CD8-positive, alpha-beta memory T cell (primary cell): ENCODE results near the gene UBE2G1. TPM values are rescaled to one million over a fixed set of nuclear protein-coding genes. Genes with fewer than 3 reads are reported as not detected.
"Not testable (repeated sequence)": the region's sequence is repeated elsewhere in the genome, so short reads cannot be mapped to it uniquely, and the experiment has no call there.

Experiments
- CTCF ChIA-PET: fragments of 350-600 bp; sonication (Branson Sonifier 250); formaldehyde crosslinking; loops from one replicate; lab custom pipeline; 2021; ENCODE audit warnings: antibody characterized with exemption; lab: Charles Lee
- POLR2A ChIA-PET: fragments of 350-600 bp; sonication (Branson Sonifier 250); formaldehyde crosslinking; loops from one replicate; lab custom pipeline; 2021; ENCODE audit warnings: antibody characterized with exemption; lab: Charles Lee
- DNase-seq, 5 donors: peaks; one replicate each; pipeline versions ENCODE4 v3.0.0 to v3.0.0-alpha.2; 2020 to 2022; ENCODE audit warnings: mixed read lengths in 1 of 5
- H3K27ac ChIP-seq: one replicate; pipeline ENCODE4 v1.7.0; 2013; ENCODE audit warnings: low read depth, mild to moderate bottlenecking, low read length, moderate library complexity
- H3K27me3 ChIP-seq: 2 replicates; pipeline ENCODE4 v1.7.0; 2013; ENCODE audit warnings: low read length, mild to moderate bottlenecking; ENCODE audit not compliant: insufficient read depth, poor library complexity, severe bottlenecking
- H3K36me3 ChIP-seq: 2 replicates; pipeline ENCODE4 v1.7.0; 2013; ENCODE audit warnings: mild to moderate bottlenecking, low read length, moderate library complexity; ENCODE audit not compliant: insufficient read depth
- H3K4me1 ChIP-seq: 2 replicates; pipeline ENCODE4 v1.7.0; 2013; ENCODE audit warnings: mild to moderate bottlenecking, low read length, moderate library complexity; ENCODE audit not compliant: insufficient read depth
- H3K4me3 ChIP-seq: 2 replicates; pipeline ENCODE4 v1.7.0; 2013; ENCODE audit warnings: mild to moderate bottlenecking, low read length
- H3K9me3 ChIP-seq: 2 replicates; pipeline ENCODE4 v1.7.0; 2013; ENCODE audit warnings: mild to moderate bottlenecking, low read length
- H3K27ac Mint-ChIP-seq, 8 donors: one replicate each; pipeline ENCODE4 v1.8.0; 2020 to 2021; ENCODE audit warnings: mixed read lengths in 8 of 8, mild to moderate bottlenecking in 6 of 8, inconsistent platforms in 3 of 8, moderate library complexity in 3 of 8
- H3K27me3 Mint-ChIP-seq, 2 donors: one replicate each; pipeline ENCODE4 v1.8.0; 2020 to 2021; ENCODE audit warnings: mixed read lengths in 2 of 2, mild to moderate bottlenecking in 1 of 2, moderate library complexity in 1 of 2
- H3K36me3 Mint-ChIP-seq, 3 donors: one replicate each; pipeline ENCODE4 v1.8.0; 2020 to 2021; ENCODE audit warnings: mixed read lengths in 3 of 3, inconsistent platforms in 1 of 3, mild to moderate bottlenecking in 1 of 3
- H3K4me1 Mint-ChIP-seq, 3 donors: one replicate each; pipeline ENCODE4 v1.8.0; 2020 to 2021; ENCODE audit warnings: mixed read lengths in 3 of 3, inconsistent platforms in 1 of 3, mild to moderate bottlenecking in 1 of 3
- H3K4me3 Mint-ChIP-seq, 7 donors: one replicate each; pipeline ENCODE4 v1.8.0; 2020 to 2021; ENCODE audit warnings: mixed read lengths in 7 of 7, mild to moderate bottlenecking in 6 of 7, moderate library complexity in 4 of 7, inconsistent platforms in 2 of 7
- H3K9me3 Mint-ChIP-seq, 5 donors: one replicate each; pipeline ENCODE4 v1.8.0; 2020 to 2022; ENCODE audit warnings: mixed read lengths in 5 of 5, mild to moderate bottlenecking in 3 of 5, moderate library complexity in 2 of 5, inconsistent platforms in 1 of 5
- polyA plus RNA-seq: library from polyadenylated mRNA; unstranded; fragments of 300-500 nt; fragmentation: Illumina TruSeq; gene quantifications from one replicate; pipeline ENCODE4 v1.2.3, GENCODE V29; 2021
- total RNA-seq, 2 experiments: library from RNA; stranded (reverse); gene quantifications; one replicate each; pipeline ENCODE4 v1.2.3, GENCODE V29; 2021

The UBE2G1 gene
- total and polyA plus RNA-seq, 3 experiments from 2014 or later, result 54.9 to 68.0 (median 66.6) TPM

GRCh38 chr17:4357671-4358070 lies 8.8 kb downstream of the UBE2G1 start:
- H3K36me3 Mint-ChIP-seq, result peaks cover 0 to 21% (median 7%) of the 10 kb centered on the region in 3 donors
- peak overlapping the region in 5 of 8 donors; percentile 43 to 76 (median 52) for H3K27ac Mint-ChIP-seq
- H3K4me1 ChIP-seq, result peaks cover 42% of the 10 kb centered on the region
- no peaks in the 10 kb centered on the region for H3K27me3 Mint-ChIP-seq
- H3K36me3 ChIP-seq, result no peaks in the 10 kb centered on the region
- no peak overlapping the region for H3K27ac ChIP-seq
- no peak for DNase-seq
- no peaks in the 10 kb centered on the region for H3K9me3 Mint-ChIP-seq
- CTCF ChIA-PET, result no interaction called here
- POLR2A ChIA-PET, result no interaction called here
- no peak overlapping the region for H3K4me3 ChIP-seq
- no peaks in the 10 kb centered on the region for H3K27me3 ChIP-seq
- H3K9me3 ChIP-seq, result no peaks in the 10 kb centered on the region
- peaks cover 51 to 78% (median 68%) of the 10 kb centered on the region in 3 donors for H3K4me1 Mint-ChIP-seq
- H3K4me3 Mint-ChIP-seq, result peak overlapping the region in 2 of 7 donors; percentile 54 to 58

DNA sequence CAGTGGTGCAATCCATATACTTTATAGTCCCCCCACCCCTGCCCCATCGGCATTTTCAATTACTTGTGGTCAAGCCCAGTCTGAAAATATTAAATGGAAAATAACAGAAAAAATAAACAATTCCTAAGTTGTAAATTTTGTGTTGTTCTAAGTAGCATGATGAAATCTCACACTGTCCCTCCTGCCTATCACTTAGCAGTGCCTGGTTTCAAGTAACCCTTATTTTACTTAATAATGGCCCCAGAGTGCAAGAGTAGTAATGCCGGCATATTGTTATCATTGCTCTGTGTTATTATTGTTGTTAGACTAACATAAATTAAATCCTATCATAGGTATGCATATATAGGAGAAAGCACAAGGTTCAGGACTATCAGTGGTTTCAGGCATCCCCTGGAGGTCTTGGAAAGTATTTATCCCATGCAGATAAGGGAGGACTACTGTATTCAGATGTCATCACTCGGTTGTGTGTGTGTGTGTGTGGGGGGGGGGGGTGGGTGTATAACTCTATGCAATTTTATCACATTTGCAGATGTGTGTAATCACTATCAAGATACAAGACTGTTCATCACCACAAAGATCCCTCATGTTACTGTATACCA lies 9.3 kb downstream of the UBE2G1 start:
- H3K4me3 ChIP-seq, result no peak overlapping the region
- Mint-ChIP-seq H3K4me1 (peaks cover 49 to 77% (median 68%) of the 10 kb centered on the region in 3 donors), H3K4me3 (peak overlapping the region in 3 of 7 donors; percentile 28 to 58 (median 54)), H3K9me3 (no peaks in the 10 kb centered on the region), H3K36me3 (peaks cover 0 to 18% (median 7%) of the 10 kb centered on the region in 3 donors), H3K27ac (peak overlapping the region in 5 of 8 donors; percentile 43 to 76 (median 52)), H3K27me3 (no peaks in the 10 kb centered on the region)
- no peaks in the 10 kb centered on the region for H3K9me3 ChIP-seq
- POLR2A ChIA-PET, result no interaction called here
- H3K4me1 ChIP-seq, result peaks cover 43% of the 10 kb centered on the region
- DNase-seq, result no peak
- H3K36me3 ChIP-seq, result no peaks in the 10 kb centered on the region
- no peaks in the 10 kb centered on the region for H3K27me3 ChIP-seq
- no peak overlapping the region for H3K27ac ChIP-seq
- CTCF ChIA-PET, result no interaction called here

DNA sequence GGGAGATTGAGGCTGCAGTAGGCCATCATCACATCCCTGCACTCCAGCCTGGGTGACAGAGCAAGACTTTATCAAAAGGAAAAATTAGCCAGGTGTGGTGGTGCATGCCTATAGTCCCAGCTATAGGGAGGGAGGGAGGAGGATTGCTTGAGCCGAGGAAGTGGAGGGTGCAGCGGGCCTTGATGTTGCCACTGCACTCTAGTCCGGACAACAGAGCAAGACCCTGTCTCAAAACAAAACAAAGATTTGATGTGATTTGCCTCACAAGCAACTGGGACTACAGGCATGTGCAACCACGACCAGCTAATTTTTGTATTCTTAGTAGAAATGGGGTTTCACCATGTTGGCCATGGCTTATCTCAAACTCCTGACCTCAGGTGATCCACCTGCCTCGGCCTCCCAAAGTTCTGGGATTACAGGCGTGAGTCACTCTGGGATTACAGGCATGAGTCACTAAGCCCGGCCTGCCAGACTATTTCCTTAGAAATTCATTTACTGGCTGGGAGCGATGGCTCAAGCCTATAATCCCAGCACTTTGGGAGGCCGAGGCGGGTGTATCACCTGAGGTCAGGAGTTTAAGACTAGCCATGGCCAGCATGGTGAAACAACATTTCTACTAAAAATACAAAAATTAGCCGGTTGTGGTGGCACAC lies 11.5 kb downstream of the UBE2G1 start:
- no peaks in the 10 kb centered on the region for H3K9me3 ChIP-seq
- Mint-ChIP-seq H3K36me3 (peaks cover 0 to 13% (median 6%) of the 10 kb centered on the region in 3 donors), H3K27me3 (no peaks in the 10 kb centered on the region), H3K27ac (peak overlapping the region in 1 of 8 donors; percentile 8), H3K4me3 (no peak overlapping the region), H3K9me3 (no peaks in the 10 kb centered on the region), H3K4me1 (peaks cover 52 to 74% (median 65%) of the 10 kb centered on the region in 3 donors)
- peaks cover 51% of the 10 kb centered on the region for H3K4me1 ChIP-seq
- POLR2A ChIA-PET, result no interaction called here
- no peak overlapping the region for H3K27ac ChIP-seq
- H3K4me3 ChIP-seq, result no peak overlapping the region
- H3K36me3 ChIP-seq, result no peaks in the 10 kb centered on the region
- no peaks in the 10 kb centered on the region for H3K27me3 ChIP-seq
- DNase-seq, result no peak
- CTCF ChIA-PET, result no interaction called here

GRCh38 chr17:4354206-4354605 lies 12.3 kb downstream of the UBE2G1 start:
- no peaks in the 10 kb centered on the region for H3K9me3 ChIP-seq
- DNase-seq, result no peak
- Mint-ChIP-seq H3K9me3 (no peaks in the 10 kb centered on the region), H3K27ac (peak overlapping the region in 3 of 8 donors; percentile 10 to 27 (median 24)), H3K27me3 (no peaks in the 10 kb centered on the region), H3K4me1 (peaks cover 45 to 71% (median 58%) of the 10 kb centered on the region in 3 donors), H3K4me3 (peak overlapping the region in 1 of 7 donors; percentile 28), H3K36me3 (peaks cover 0 to 14% (median 6%) of the 10 kb centered on the region in 3 donors)
- H3K36me3 ChIP-seq, result no peaks in the 10 kb centered on the region
- no peak overlapping the region for H3K27ac ChIP-seq
- ChIA-PET CTCF (no interaction called here), POLR2A (no interaction called here)
- no peaks in the 10 kb centered on the region for H3K27me3 ChIP-seq
- no peak overlapping the region for H3K4me3 ChIP-seq
- peaks cover 43% of the 10 kb centered on the region for H3K4me1 ChIP-seq

GRCh38 chr17:4350214-4350613 lies 16.3 kb downstream of the UBE2G1 start:
- CTCF ChIA-PET, result interaction anchor here (0.6 kb wide), 1 partner anchor 188 kb away, joined by 3 read pairs; no protein-coding TSS in a partner anchor
- H3K9me3 ChIP-seq, H3K27ac Mint-ChIP-seq, H3K4me3 ChIP-seq, POLR2A ChIA-PET, H3K9me3 Mint-ChIP-seq, DNase-seq, H3K36me3 ChIP-seq, H3K27me3 ChIP-seq, H3K27ac ChIP-seq, H3K4me3 Mint-ChIP-seq, H3K27me3 Mint-ChIP-seq: not testable (repeated sequence)
- peaks cover 0 to 12% (median 6%) of the 10 kb centered on the region in 3 donors for H3K36me3 Mint-ChIP-seq
- H3K4me1 Mint-ChIP-seq, result peaks cover 41 to 72% (median 50%) of the 10 kb centered on the region in 3 donors
- peaks cover 27% of the 10 kb centered on the region for H3K4me1 ChIP-seq

DNA sequence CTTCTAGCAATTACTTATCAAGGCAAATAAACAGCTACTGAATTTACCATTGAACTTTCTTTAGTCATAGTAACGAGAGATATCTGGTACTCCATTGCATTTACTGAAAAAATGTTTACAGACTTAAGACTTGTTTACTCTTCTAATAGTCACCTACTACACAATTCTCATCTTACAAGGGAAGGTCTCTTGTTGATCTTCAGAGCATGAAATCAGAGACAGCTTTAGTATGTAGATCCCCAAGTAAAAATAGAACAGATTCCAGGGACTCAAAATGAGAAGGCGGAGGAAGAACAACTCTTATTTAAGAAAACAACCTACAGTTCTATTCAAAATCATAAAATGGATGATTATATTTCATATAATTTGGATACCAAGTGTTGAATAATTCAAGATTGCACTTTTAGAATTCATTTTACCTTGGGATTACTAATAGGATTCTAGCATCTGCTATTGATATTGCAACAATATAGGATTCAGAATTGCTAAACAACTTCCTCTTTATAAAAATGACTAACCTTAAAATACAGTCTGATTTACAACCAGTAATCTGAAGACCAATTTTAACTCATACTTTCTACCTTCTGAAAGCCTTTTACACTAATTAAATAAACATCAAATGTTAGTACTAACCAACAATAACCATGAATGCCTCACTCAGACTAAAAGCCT lies 20.8 kb downstream of the UBE2G1 start:
- Histone ChIP-seq H3K9me3 (no peaks in the 10 kb centered on the region), H3K27me3 (no peaks in the 10 kb centered on the region), H3K4me3 (no peak overlapping the region), H3K27ac (no peak overlapping the region), H3K4me1 (peaks cover 19% of the 10 kb centered on the region), H3K36me3 (no peaks in the 10 kb centered on the region)
- Mint-ChIP-seq H3K27me3 (no peaks in the 10 kb centered on the region), H3K4me1 (peaks cover 27 to 48% (median 27%) of the 10 kb centered on the region in 3 donors), H3K9me3 (no peaks in the 10 kb centered on the region), H3K27ac (peak overlapping the region in 3 of 8 donors; percentile 3 to 52 (median 25)), H3K4me3 (peak overlapping the region in 1 of 7 donors; percentile 1), H3K36me3 (peaks cover 0 to 6% (median 0%) of the 10 kb centered on the region in 3 donors)
- CTCF ChIA-PET, result no interaction called here
- no peak for DNase-seq
- POLR2A ChIA-PET, result interaction anchor here (0.7 kb wide), 1 partner anchor 9 kb away, joined by 3 read pairs; no protein-coding TSS in a partner anchor

GRCh38 chr17:4344926-4345325 lies 21.5 kb downstream of the UBE2G1 start:
- no peaks in the 10 kb centered on the region for H3K36me3 ChIP-seq
- Mint-ChIP-seq H3K27ac (peak overlapping the region in 3 of 8 donors; percentile 17 to 40 (median 18)), H3K36me3 (peaks cover 0 to 6% (median 0%) of the 10 kb centered on the region in 3 donors), H3K27me3 (no peaks in the 10 kb centered on the region), H3K4me1 (peaks cover 32 to 52% (median 35%) of the 10 kb centered on the region in 3 donors), H3K4me3 (no peak overlapping the region), H3K9me3 (no peaks in the 10 kb centered on the region)
- no peak overlapping the region for H3K4me3 ChIP-seq
- H3K27me3 ChIP-seq, result no peaks in the 10 kb centered on the region
- no peaks in the 10 kb centered on the region for H3K9me3 ChIP-seq
- H3K27ac ChIP-seq, result no peak overlapping the region
- peaks cover 19% of the 10 kb centered on the region for H3K4me1 ChIP-seq
- DNase-seq, result no peak
- ChIA-PET CTCF (no interaction called here), POLR2A (no interaction called here)

- no peaks in the 10 kb centered on the region for H3K27me3 Mint-ChIP-seq
- Histone ChIP-seq H3K27me3 (no peaks in the 10 kb centered on the region), H3K27ac (no peak overlapping the region), H3K36me3 (no peaks in the 10 kb centered on the region), H3K9me3 (no peaks in the 10 kb centered on the region), H3K4me1 (peaks cover 28% of the 10 kb centered on the region), H3K4me3 (no peak overlapping the region)
- POLR2A ChIA-PET, result no interaction called here
- no peaks in the 10 kb centered on the region for H3K9me3 Mint-ChIP-seq
- H3K4me1 Mint-ChIP-seq, result peaks cover 40 to 59% (median 51%) of the 10 kb centered on the region in 3 donors
- no peak overlapping the region for H3K27ac Mint-ChIP-seq
- H3K36me3 Mint-ChIP-seq, result peaks cover 0 to 3% (median 2%) of the 10 kb centered on the region in 3 donors
- CTCF ChIA-PET, result no interaction called here
- H3K4me3 Mint-ChIP-seq, result no peak overlapping the region
- DNase-seq, result no peak
Observed at GRCh38 chr17:4342535-4342934, 23.9 kb downstream of the UBE2G1 start.
